Measurements from ENCODE around the gene ABCA4.

Gene ABCA4

GRCh38 chr1:94031154-94031553 is 89.8 kb downstream of the ABCA4 start:
- H3K27ac ChIP-seq: no peak overlapping the region
- no peak for TF ChIP-seq CTCF (conservative IDR thresholded peaks at IDR 0.05; ENCODE audit: low read depth)
- CTCF ChIA-PET: no interaction called here
- POLR2A ChIA-PET (ENCODE audit: low non-redundant PET): no interaction called here
- no peak for DNase-seq (ENCODE audit: low spot score)

- ChIA-PET POLR2A (ENCODE audit: low non-redundant PET) (no interaction called here), CTCF (interaction anchor here (0.6 to 1.3 kb wide), 5 partner anchors 9 to 288 kb away, joined by 3 to 7 read pairs (median 5); no protein-coding TSS in a partner anchor)
- no peak for TF ChIP-seq CTCF (conservative IDR thresholded peaks at IDR 0.05; ENCODE audit: low read depth)
- no peak overlapping the region for H3K27ac ChIP-seq
- DNase-seq (ENCODE audit: low spot score): no peak
Observed at GRCh38 chr1:94029130-94029993, 91.6 kb downstream of the ABCA4 start.

GRCh38 chr1:94027721-94028515 is 93.0 kb downstream of the ABCA4 start:
- no peak for DNase-seq (ENCODE audit: low spot score)
- ChIA-PET CTCF (interaction anchor here (0.6 to 3.4 kb wide), 3 partner anchors 12 to 434 kb away, joined by 4 to 38 read pairs (median 7); no protein-coding TSS in a partner anchor), POLR2A (ENCODE audit: low non-redundant PET) (no interaction called here)
- no peak overlapping the region for H3K27ac ChIP-seq
- no peak for TF ChIP-seq CTCF (conservative IDR thresholded peaks at IDR 0.05; ENCODE audit: low read depth)

- DNase-seq (ENCODE audit: low spot score): no peak
- CTCF ChIA-PET: interaction anchor here (0.6 to 3.4 kb wide), 13 partner anchors 11 to 553 kb away, joined by 3 to 38 read pairs (median 6); no protein-coding TSS in a partner anchor
- POLR2A ChIA-PET (ENCODE audit: low non-redundant PET): no interaction called here
- no peak for TF ChIP-seq CTCF (conservative IDR thresholded peaks at IDR 0.05; ENCODE audit: low read depth)
- no peak overlapping the region for H3K27ac ChIP-seq
Observed at GRCh38 chr1:94026619-94027380, 94.1 kb downstream of the ABCA4 start.

GRCh38 chr1:94025383-94026340 is 95.3 kb downstream of the ABCA4 start:
- DNase-seq (ENCODE audit: low spot score): peak; percentile 75
- POLR2A ChIA-PET (ENCODE audit: low non-redundant PET): no interaction called here
- peak; percentile 79 for TF ChIP-seq CTCF (conservative IDR thresholded peaks at IDR 0.05; ENCODE audit: low read depth)
- CTCF ChIA-PET: interaction anchor here (0.6 to 3.4 kb wide), 28 partner anchors 8 to 680 kb away, joined by 3 to 38 read pairs (median 4); partner anchors contain the start of gene GCLM
- no peak overlapping the region for H3K27ac ChIP-seq

Measured in RWPE1 (cell line).